ENCODE results near the gene STK16. TPM values are rescaled to one million over a fixed set of nuclear protein-coding genes. Genes with fewer than 3 reads are reported as not detected.

STK16 gene
- total RNA-seq, 1 experiment from 2014 or later, result 21.6 TPM

DNA sequence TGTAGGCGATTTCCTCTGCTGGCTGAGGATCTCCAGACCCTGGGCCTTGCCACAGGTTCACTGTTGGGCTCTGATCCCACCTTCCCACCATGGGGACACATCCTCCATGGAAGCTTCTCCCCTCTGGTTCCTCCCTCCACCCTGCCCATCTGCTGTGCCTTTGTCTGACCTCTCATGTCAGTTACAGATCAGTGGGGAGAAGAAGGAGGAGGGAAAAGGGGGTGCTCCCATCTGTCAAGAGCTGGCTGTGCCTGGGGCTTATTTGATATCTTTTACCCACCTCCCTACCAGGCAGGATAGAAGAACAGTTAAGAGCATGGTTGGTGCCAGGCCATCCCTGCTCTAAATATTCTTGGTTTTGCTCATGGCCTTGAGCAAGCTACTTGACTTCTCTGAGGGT is 21.6 kb downstream of the STK16 start:
- no peak overlapping the region for H4K8ac ChIP-seq (replicated peaks; ENCODE audit: insufficient read length, low read depth, low read length)
- no peak overlapping the region for H2BK12ac ChIP-seq (ENCODE audit: insufficient read length, low read depth, low read length)
- no peak overlapping the region for H3K27ac ChIP-seq (ENCODE audit: insufficient read length, low read depth, low read length)
- no peak overlapping the region for H3K4ac ChIP-seq (ENCODE audit: low read depth, low read length)
- no peaks in the 10 kb centered on the region for H4K20me1 ChIP-seq (ENCODE audit: control insufficient read depth, insufficient read depth, insufficient read length)
- H2BK5ac ChIP-seq (ENCODE audit: insufficient read length, low read length), result no peak overlapping the region
- H3K18ac ChIP-seq (ENCODE audit: insufficient read length, low read depth, low read length), result no peak overlapping the region
- no peak overlapping the region for H3K4me2 ChIP-seq (ENCODE audit: insufficient read depth, insufficient read length, low read length)
- no peaks in the 10 kb centered on the region for H3K23me2 ChIP-seq (ENCODE audit: insufficient read length, low read depth, low read length, poor library complexity, severe bottlenecking)
- no peak for DNase-seq
- TF ChIP-seq, protein P1, sequence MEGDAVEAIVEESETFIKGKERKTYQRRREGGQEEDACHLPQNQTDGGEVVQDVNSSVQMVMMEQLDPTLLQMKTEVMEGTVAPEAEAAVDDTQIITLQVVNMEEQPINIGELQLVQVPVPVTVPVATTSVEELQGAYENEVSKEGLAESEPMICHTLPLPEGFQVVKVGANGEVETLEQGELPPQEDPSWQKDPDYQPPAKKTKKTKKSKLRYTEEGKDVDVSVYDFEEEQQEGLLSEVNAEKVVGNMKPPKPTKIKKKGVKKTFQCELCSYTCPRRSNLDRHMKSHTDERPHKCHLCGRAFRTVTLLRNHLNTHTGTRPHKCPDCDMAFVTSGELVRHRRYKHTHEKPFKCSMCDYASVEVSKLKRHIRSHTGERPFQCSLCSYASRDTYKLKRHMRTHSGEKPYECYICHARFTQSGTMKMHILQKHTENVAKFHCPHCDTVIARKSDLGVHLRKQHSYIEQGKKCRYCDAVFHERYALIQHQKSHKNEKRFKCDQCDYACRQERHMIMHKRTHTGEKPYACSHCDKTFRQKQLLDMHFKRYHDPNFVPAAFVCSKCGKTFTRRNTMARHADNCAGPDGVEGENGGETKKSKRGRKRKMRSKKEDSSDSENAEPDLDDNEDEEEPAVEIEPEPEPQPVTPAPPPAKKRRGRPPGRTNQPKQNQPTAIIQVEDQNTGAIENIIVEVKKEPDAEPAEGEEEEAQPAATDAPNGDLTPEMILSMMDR (conservative IDR thresholded peaks at IDR 0.05), result no peak
- H3K27ac Mint-ChIP-seq, result no peak overlapping the region
- no peak overlapping the region for H4K5ac ChIP-seq (ENCODE audit: insufficient read length, low read depth, low read length)
- H2AK5ac ChIP-seq (ENCODE audit: insufficient read length, low read length), result no peak overlapping the region
- no peaks in the 10 kb centered on the region for H3K4me1 ChIP-seq (ENCODE audit: insufficient read depth, low read length)
- no peaks in the 10 kb centered on the region for H3K27me3 ChIP-seq (ENCODE audit: insufficient read depth, low read length)
- H4K91ac ChIP-seq (ENCODE audit: insufficient read length, low read depth, low read length), result no peak overlapping the region
- H3K4me3 Mint-ChIP-seq, result no peak overlapping the region
- H3K56ac ChIP-seq (ENCODE audit: insufficient read length, low read depth, low read length), result no peak overlapping the region
- H2AFZ ChIP-seq (ENCODE audit: low read length), result no peak overlapping the region
- no CpG with 5 or more reads among the region's 1 CpG for WGBS (ENCODE audit: extremely low coverage, insufficient read length, low lambda C conversion rate)
- H3K36me3 Mint-ChIP-seq (ENCODE audit: insufficient read depth in 1 of 3, low read depth in 3 of 3), result no peaks in the 10 kb centered on the region
- peaks cover 2 to 5% of the 10 kb centered on the region in 2 experiments; a peak in 2 of 4 replicates for H3K4me1 Mint-ChIP-seq
- H3K79me1 ChIP-seq (ENCODE audit: insufficient read depth, low read depth, low read length, poor library complexity, severe bottlenecking), result no peaks in the 10 kb centered on the region
- no peaks in the 10 kb centered on the region for H3K9me3 Mint-ChIP-seq
- H3K9ac ChIP-seq (ENCODE audit: extremely low read depth, insufficient read length, low read length), result no peak overlapping the region
- no peak overlapping the region for H2BK20ac ChIP-seq (ENCODE audit: low read depth, low read length, poor library complexity, severe bottlenecking)
- H3K23ac ChIP-seq (ENCODE audit: insufficient read length, low read depth, low read length), result no peak overlapping the region
- no peak overlapping the region for H3K14ac ChIP-seq (ENCODE audit: insufficient read depth, low read length)
- no peak overlapping the region for H2BK15ac ChIP-seq (ENCODE audit: low read depth, low read length)
- no peak overlapping the region for H3T11ph ChIP-seq (ENCODE audit: low read length)
- H3K79me2 ChIP-seq (ENCODE audit: insufficient read depth, low read length), result no peaks in the 10 kb centered on the region
- H3K27me3 Mint-ChIP-seq (ENCODE audit: low read depth), result peaks cover 48% of the 10 kb centered on the region
- H2BK120ac ChIP-seq (ENCODE audit: low read depth, low read length, poor library complexity, severe bottlenecking), result no peak overlapping the region
- H3K9me3 ChIP-seq (ENCODE audit: control insufficient read depth, low read depth, low read length), result no peaks in the 10 kb centered on the region
